Activated naive CD8-positive, alpha-beta T cell treated with anti-CD3 and anti-CD28 coated beads, Interleukin-2, amount 50 U/mL, for 24 hours (primary cell): Measurements from ENCODE around the gene VAMP5.
A peak's percentile ranks its signal among the peaks of the same experiment; 100 is the strongest.
"Not testable (repeated sequence)": the region's sequence is repeated elsewhere in the genome, so short reads cannot be mapped to it uniquely, and the experiment has no call there.

Experiments
- ATAC-seq: fragments of 150-1000 bp; cut with Tn5 transposase; one replicate; pipeline ENCODE4 v1.10.0; 2021
- DNase-seq: peaks from one replicate; pipeline ENCODE4 v3.0.0; 2021
- H3K27ac Mint-ChIP-seq: one replicate; pipeline ENCODE4 v1.8.0; 2021; ENCODE audit warnings: mild to moderate bottlenecking, mixed read lengths
- H3K27me3 Mint-ChIP-seq: one replicate; pipeline ENCODE4 v1.8.0; 2021; ENCODE audit warnings: mixed read lengths
- H3K36me3 Mint-ChIP-seq: one replicate; pipeline ENCODE4 v1.8.0; 2021; ENCODE audit warnings: low read depth, mixed read lengths
- H3K4me1 Mint-ChIP-seq: one replicate; pipeline ENCODE4 v1.8.0; 2021; ENCODE audit warnings: mixed read lengths
- H3K4me3 Mint-ChIP-seq: one replicate; pipeline ENCODE4 v1.8.0; 2021; ENCODE audit warnings: mild to moderate bottlenecking, moderate library complexity, mixed read lengths
- H3K9me3 Mint-ChIP-seq: one replicate; pipeline ENCODE4 v1.8.0; 2021; ENCODE audit warnings: mixed read lengths

The VAMP5 gene

GRCh38 chr2:85585781-85586105 lies 1.5 kb downstream of the VAMP5 start:
- no peak for ATAC-seq
- Mint-ChIP-seq H3K4me3 (peak overlapping the region; percentile 84), H3K27me3 (no peaks in the 10 kb centered on the region), H3K4me1 (peaks cover 43% of the 10 kb centered on the region), H3K36me3 (peaks cover 7% of the 10 kb centered on the region), H3K9me3 (no peaks in the 10 kb centered on the region), H3K27ac (peak overlapping the region; percentile 90)
- DNase-seq, result no peak

- no peaks in the 10 kb centered on the region for H3K9me3 Mint-ChIP-seq
- no peak for DNase-seq
- H3K4me1 Mint-ChIP-seq, result peaks cover 35% of the 10 kb centered on the region
- peaks cover 3% of the 10 kb centered on the region for H3K36me3 Mint-ChIP-seq
- ATAC-seq, result no peak
- H3K27ac Mint-ChIP-seq, result no peak overlapping the region
- no peaks in the 10 kb centered on the region for H3K27me3 Mint-ChIP-seq
- H3K4me3 Mint-ChIP-seq, result no peak overlapping the region
These were observed 4.0 kb downstream of the VAMP5 start for GRCh38 chr2:85588236-85588635.

GRCh38 chr2:85588645-85589044 lies 4.4 kb downstream of the VAMP5 start:
- H3K27me3 Mint-ChIP-seq, result no peaks in the 10 kb centered on the region
- peaks cover 31% of the 10 kb centered on the region for H3K4me1 Mint-ChIP-seq
- no peaks in the 10 kb centered on the region for H3K9me3 Mint-ChIP-seq
- H3K27ac Mint-ChIP-seq, result no peak overlapping the region
- H3K36me3 Mint-ChIP-seq, result peaks cover under 1% of the 10 kb centered on the region
- H3K4me3 Mint-ChIP-seq, result no peak overlapping the region
- ATAC-seq (no peak), DNase-seq (no peak)

DNA sequence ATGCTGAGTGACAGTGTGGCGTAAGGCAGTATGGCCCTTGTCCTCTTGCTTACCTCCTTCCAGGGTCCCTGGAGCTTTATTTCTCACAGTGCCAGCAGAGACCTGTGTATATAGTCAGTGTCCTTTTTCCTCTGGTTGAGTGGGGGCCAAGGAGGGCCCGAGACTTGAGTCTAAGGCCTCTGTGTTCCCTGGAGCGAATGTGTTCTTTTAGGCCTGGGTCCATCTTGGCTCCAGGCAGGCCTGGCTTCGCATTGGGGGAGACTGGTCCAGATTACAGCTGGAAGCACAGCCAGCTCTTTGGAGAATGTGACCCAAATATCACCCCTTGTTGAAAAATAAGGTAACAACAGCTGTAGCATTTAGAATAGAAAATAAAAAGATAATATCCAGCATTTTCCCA lies 5.0 kb downstream of the VAMP5 start:
- Mint-ChIP-seq H3K27ac (no peak overlapping the region), H3K4me1 (peaks cover 30% of the 10 kb centered on the region), H3K36me3 (no peaks in the 10 kb centered on the region), H3K9me3 (no peaks in the 10 kb centered on the region), H3K4me3 (no peak overlapping the region), H3K27me3 (no peaks in the 10 kb centered on the region)
- no peak for DNase-seq
- ATAC-seq, result no peak

- no peaks in the 10 kb centered on the region for H3K27me3 Mint-ChIP-seq
- no peaks in the 10 kb centered on the region for H3K9me3 Mint-ChIP-seq
- H3K4me3 Mint-ChIP-seq, result no peak overlapping the region
- peaks cover 36% of the 10 kb centered on the region for H3K4me1 Mint-ChIP-seq
- H3K36me3 Mint-ChIP-seq, result no peaks in the 10 kb centered on the region
- DNase-seq (no peak), ATAC-seq (no peak)
- no peak overlapping the region for H3K27ac Mint-ChIP-seq
These were observed 6.0 kb downstream of the VAMP5 start for GRCh38 chr2:85589982-85590791.

DNA sequence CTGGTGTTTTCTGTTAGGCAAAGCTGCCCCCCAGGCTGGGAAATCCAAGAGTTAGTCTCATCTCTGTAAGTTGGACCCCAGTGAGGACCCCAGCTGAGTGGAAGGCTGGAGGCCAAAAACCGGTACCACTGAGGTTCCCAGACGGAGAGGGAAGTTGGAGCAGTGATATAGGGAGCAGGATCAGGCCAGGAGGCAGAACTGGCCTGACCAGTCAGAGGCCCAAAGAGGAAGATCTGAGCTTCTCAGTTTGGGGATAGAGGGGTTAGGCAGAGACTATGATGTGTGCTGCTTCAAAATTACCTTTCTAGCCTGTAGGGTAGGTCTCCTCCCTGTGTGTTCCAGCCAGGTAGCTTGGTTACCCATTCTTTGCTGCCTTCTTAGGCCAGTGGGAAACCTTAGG lies 6.7 kb downstream of the VAMP5 start:
- no peak for DNase-seq
- H3K9me3 Mint-ChIP-seq, result no peaks in the 10 kb centered on the region
- H3K4me1 Mint-ChIP-seq, result peaks cover 36% of the 10 kb centered on the region
- H3K27ac Mint-ChIP-seq, result no peak overlapping the region
- no peak for ATAC-seq
- H3K27me3 Mint-ChIP-seq, result no peaks in the 10 kb centered on the region
- H3K36me3 Mint-ChIP-seq, result peaks cover 5% of the 10 kb centered on the region
- H3K4me3 Mint-ChIP-seq, result no peak overlapping the region

- H3K36me3 Mint-ChIP-seq, result peaks cover 5% of the 10 kb centered on the region
- no peaks in the 10 kb centered on the region for H3K9me3 Mint-ChIP-seq
- H3K4me3 Mint-ChIP-seq, result no peak overlapping the region
- no peak overlapping the region for H3K27ac Mint-ChIP-seq
- ATAC-seq, result no peak
- no peak for DNase-seq
- peaks cover 40% of the 10 kb centered on the region for H3K4me1 Mint-ChIP-seq
- H3K27me3 Mint-ChIP-seq, result no peaks in the 10 kb centered on the region
These were observed 7.3 kb downstream of the VAMP5 start for GRCh38 chr2:85591563-85591962.

GRCh38 chr2:85592299-85592698 lies 8.1 kb downstream of the VAMP5 start:
- ATAC-seq, H3K4me3 Mint-ChIP-seq, H3K36me3 Mint-ChIP-seq, H3K27ac Mint-ChIP-seq, H3K9me3 Mint-ChIP-seq, DNase-seq, H3K27me3 Mint-ChIP-seq: not testable (repeated sequence)
- H3K4me1 Mint-ChIP-seq, result peaks cover 46% of the 10 kb centered on the region

GRCh38 chr2:85593023-85593422 lies 8.8 kb downstream of the VAMP5 start:
- Mint-ChIP-seq H3K4me3 (no peak overlapping the region), H3K27me3 (no peaks in the 10 kb centered on the region), H3K4me1 (peaks cover 42% of the 10 kb centered on the region), H3K9me3 (no peaks in the 10 kb centered on the region), H3K36me3 (peaks cover 6% of the 10 kb centered on the region), H3K27ac (no peak overlapping the region)
- ATAC-seq (no peak), DNase-seq (no peak)

DNA sequence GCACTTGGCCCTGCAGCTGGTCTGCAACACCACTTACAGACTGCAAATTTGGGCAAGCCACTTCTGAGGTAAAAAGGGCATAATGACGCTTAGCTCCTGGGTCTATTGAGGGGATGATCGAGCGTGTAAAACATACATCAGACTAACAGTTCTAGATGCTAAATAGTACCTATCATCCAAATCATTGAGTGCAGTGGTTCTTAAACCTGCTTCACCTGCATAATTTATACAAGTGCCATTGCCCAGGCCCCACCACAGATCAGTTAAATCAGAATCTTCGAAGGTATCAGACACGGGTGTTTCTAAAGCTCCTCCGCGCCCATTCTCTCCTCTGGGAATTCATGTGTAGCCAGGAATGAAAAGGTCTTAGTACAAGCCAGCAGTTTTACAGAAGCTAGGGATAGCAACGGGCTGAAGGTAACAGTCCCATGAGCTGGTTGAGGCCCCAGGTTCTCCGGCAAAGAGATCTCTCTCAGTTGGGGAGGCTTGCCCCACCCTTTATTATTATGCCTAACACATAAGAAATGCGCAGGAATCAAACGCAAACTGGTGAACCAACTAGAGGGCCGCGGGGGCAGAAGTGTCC lies 10.6 kb downstream of the VAMP5 start:
- Mint-ChIP-seq H3K36me3 (peaks cover 8% of the 10 kb centered on the region), H3K27me3 (no peaks in the 10 kb centered on the region), H3K4me3 (peak overlapping the region; percentile 100), H3K27ac (peak overlapping the region; percentile 96), H3K4me1 (peaks cover 42% of the 10 kb centered on the region), H3K9me3 (no peaks in the 10 kb centered on the region)
- ATAC-seq (no peak), DNase-seq (no peak)

DNA sequence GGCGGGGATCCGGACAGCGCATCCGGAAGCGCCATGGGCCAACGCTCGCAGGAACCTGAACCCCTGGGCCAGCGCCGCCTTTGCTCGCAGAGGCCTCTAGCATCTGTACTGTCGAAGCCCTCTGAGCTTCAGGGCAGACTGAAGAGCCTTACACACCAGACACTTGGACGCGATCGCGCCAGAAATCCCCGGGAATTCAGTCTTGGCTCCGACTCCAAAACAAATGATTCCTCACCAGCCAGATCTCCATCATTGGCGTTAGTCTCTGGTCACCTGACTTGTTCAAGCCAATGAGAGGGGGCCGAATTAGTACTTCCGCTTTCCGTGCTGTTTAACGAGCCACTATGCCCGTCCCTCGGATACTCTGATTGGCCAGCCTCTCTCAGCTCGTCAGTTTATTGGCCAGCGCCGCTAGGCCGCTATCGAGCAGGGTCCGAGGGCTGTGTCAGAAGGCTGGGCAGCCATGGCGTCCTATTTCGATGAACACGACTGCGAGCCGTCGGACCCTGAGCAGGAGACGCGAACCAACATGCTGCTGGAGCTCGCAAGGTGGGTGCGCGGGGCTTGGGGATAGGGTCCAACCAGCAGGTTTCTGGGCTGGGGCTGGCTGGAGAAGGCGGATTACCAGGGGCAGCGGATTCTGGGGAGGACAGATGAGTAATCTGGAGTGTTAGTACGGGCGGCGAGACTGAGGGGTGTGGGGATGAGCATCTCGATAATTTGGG lies 11.2 kb downstream of the VAMP5 start, which contains the start of gene RNF181:
RNF181 (plus strand) TSS at position 445 of the 725 bp plus-strand sequence; CDS start at position 464, 19 bp downstream.
- DNase-seq, result peak; percentile 86
- peak within 1 kb of the TSS; percentile 100 for H3K4me3 Mint-ChIP-seq
- no peaks in the 10 kb centered on the region for H3K9me3 Mint-ChIP-seq
- H3K27me3 Mint-ChIP-seq, result no peaks in the 10 kb centered on the region
- peak; percentile 100 for ATAC-seq
- H3K36me3 Mint-ChIP-seq, result peaks cover 8% of the 10 kb centered on the region
- H3K27ac Mint-ChIP-seq, result peak within 1 kb of the TSS; percentile 96
- H3K4me1 Mint-ChIP-seq, result peaks cover 41% of the 10 kb centered on the region

DNA sequence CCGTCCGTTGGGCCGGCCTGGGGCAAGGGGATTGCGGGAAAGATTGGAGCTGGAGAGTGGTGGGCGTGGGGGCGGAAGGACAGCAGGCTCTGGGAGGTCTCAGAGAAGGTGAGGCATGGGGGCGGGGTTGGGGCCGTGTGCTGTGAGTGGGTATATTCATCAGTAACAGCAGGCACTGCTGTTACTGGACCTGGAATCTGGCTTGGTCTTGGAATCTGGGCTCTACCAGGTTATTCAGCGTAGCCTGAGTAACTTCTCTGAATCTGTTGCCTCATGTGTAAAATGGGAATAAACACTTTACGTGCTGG lies 11.7 kb downstream of the VAMP5 start:
- peak overlapping the region; percentile 96 for H3K27ac Mint-ChIP-seq
- H3K4me3 Mint-ChIP-seq, result peak overlapping the region; percentile 100
- H3K4me1 Mint-ChIP-seq, result peaks cover 41% of the 10 kb centered on the region
- no peaks in the 10 kb centered on the region for H3K27me3 Mint-ChIP-seq
- H3K36me3 Mint-ChIP-seq, result peaks cover 8% of the 10 kb centered on the region
- ATAC-seq (peak; percentile 21), DNase-seq (peak; percentile 50)
- no peaks in the 10 kb centered on the region for H3K9me3 Mint-ChIP-seq

DNA sequence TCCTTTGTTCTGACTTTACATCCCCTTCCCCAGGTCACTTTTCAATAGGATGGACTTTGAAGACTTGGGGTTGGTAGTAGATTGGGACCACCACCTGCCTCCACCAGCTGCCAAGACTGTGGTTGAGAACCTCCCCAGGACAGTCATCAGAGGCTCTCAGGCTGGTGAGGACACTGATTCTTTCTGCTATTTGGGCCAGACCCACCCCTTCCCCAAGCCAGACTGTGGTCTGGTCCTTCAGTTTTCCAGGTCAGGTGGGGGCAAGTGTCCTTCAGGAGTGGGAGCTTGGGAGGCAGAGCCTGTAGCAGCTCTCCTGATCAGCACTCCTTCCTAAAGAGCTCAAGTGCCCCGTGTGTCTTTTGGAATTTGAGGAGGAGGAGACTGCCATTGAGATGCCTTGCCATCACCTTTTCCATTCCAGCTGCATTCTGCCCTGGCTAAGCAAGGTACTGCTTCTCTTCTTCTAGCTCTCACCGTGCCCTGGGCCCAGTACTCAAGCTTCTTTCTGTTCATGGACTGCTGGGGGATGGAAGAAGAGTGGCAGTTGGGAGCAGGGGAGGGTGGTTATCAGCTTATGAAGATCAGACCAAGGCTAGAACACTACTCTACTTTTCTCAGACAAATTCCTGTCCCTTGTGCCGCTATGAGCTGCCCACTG lies 12.4 kb downstream of the VAMP5 start:
- no peaks in the 10 kb centered on the region for H3K27me3 Mint-ChIP-seq
- H3K36me3 Mint-ChIP-seq, result peaks cover 8% of the 10 kb centered on the region
- peaks cover 42% of the 10 kb centered on the region for H3K4me1 Mint-ChIP-seq
- peak overlapping the region; percentile 73 for H3K27ac Mint-ChIP-seq
- ATAC-seq, result no peak
- DNase-seq, result no peak
- H3K4me3 Mint-ChIP-seq, result peak overlapping the region; percentile 100
- no peaks in the 10 kb centered on the region for H3K9me3 Mint-ChIP-seq

- Mint-ChIP-seq H3K36me3 (peaks cover 8% of the 10 kb centered on the region), H3K9me3 (no peaks in the 10 kb centered on the region), H3K27ac (peak overlapping the region; percentile 73), H3K4me1 (peaks cover 46% of the 10 kb centered on the region), H3K4me3 (peak overlapping the region; percentile 100), H3K27me3 (no peaks in the 10 kb centered on the region)
- ATAC-seq (no peak), DNase-seq (no peak)
These were observed 13.0 kb downstream of the VAMP5 start for GRCh38 chr2:85597241-85597640.
